CD4-positive, alpha-beta T cell (primary cell): ENCODE results near the gene ZNF175. TPM values are rescaled to one million over a fixed set of nuclear protein-coding genes. Genes with fewer than 3 reads are reported as not detected.

Source experiments
- ATAC-seq: fragments of 200-7000 bp; cut with Tn5 transposase; one replicate; pipeline ENCODE4 v1.10.0; 2022; ENCODE audit warnings: mild to moderate bottlenecking; ENCODE audit not compliant: poor library complexity
- CTCF ChIA-PET: fragments of 350-600 bp; sonication (Branson Sonifier 250); formaldehyde crosslinking; loops from one replicate; lab custom pipeline; 2021; ENCODE audit warnings: antibody characterized with exemption, inconsistent platforms; lab: Charles Lee
- POLR2A ChIA-PET: fragments of 350-600 bp; sonication (Branson Sonifier 250); formaldehyde crosslinking; loops from one replicate; lab custom pipeline; 2021; ENCODE audit warnings: antibody characterized with exemption, inconsistent platforms; lab: Charles Lee
- DNase-seq, 14 experiments: peaks; one replicate each; pipeline ENCODE4 v3.0.0-alpha.2; 2013 to 2020; ENCODE audit warnings: mixed read lengths in 2 of 14
- H3K27ac ChIP-seq, 2 donors: one replicate each; pipeline versions ENCODE4 v1.5.1 to v1.7.0; 2013; ENCODE audit warnings: low read length in 2 of 2, low read depth in 1 of 2, mild to moderate bottlenecking in 1 of 2
- H3K27me3 ChIP-seq, 2 experiments: 1 replicate in 1 of 2; 2 replicates in 1 of 2; pipeline versions ENCODE4 v1.6.1 to v1.7.0; 2013; ENCODE audit warnings: low read length in 2 of 2, control low read depth in 1 of 2, mild to moderate bottlenecking in 1 of 2, moderate library complexity in 1 of 2; ENCODE audit not compliant: insufficient read depth in 2 of 2, control insufficient read depth in 1 of 2
- H3K36me3 ChIP-seq: one replicate; pipeline ENCODE4 v1.6.1; 2013; ENCODE audit warnings: low read length, control low read depth; ENCODE audit not compliant: insufficient read depth
- H3K4me1 ChIP-seq: one replicate; pipeline ENCODE4 v1.6.1; 2013; ENCODE audit warnings: low read length, control low read depth; ENCODE audit not compliant: insufficient read depth
- H3K4me3 ChIP-seq: one replicate; pipeline ENCODE4 v1.5.1; 2013; ENCODE audit warnings: mild to moderate bottlenecking, low read length, moderate library complexity
- H3K9me3 ChIP-seq, 2 experiments: 1 replicate in 1 of 2; 2 replicates in 1 of 2; pipeline versions ENCODE4 v1.6.1 to v1.7.0; 2013; ENCODE audit warnings: low read length in 2 of 2, mild to moderate bottlenecking in 2 of 2, control low read depth in 1 of 2, moderate library complexity in 1 of 2; ENCODE audit not compliant: control insufficient read depth in 1 of 2, insufficient read depth in 1 of 2
- H3K27ac Mint-ChIP-seq: one replicate; pipeline ENCODE4 v1.8.0; 2020; ENCODE audit warnings: mixed read lengths
- H3K27me3 Mint-ChIP-seq: one replicate; pipeline ENCODE4 v1.8.0; 2021; ENCODE audit warnings: mixed read lengths
- H3K36me3 Mint-ChIP-seq: one replicate; pipeline ENCODE4 v1.8.0; 2021; ENCODE audit warnings: low read depth, mixed read lengths
- H3K4me1 Mint-ChIP-seq: one replicate; pipeline ENCODE4 v1.8.0; 2021; ENCODE audit warnings: low read depth, mixed read lengths
- H3K4me3 Mint-ChIP-seq: one replicate; pipeline ENCODE4 v1.8.0; 2020; ENCODE audit warnings: mild to moderate bottlenecking, mixed read lengths
- H3K9me3 Mint-ChIP-seq: one replicate; pipeline ENCODE4 v1.8.0; 2020; ENCODE audit warnings: mixed read lengths
- intact Hi-C, 2 experiments: fragments of 100-400 bp; cut with DNase I in 1 of 2; cut with micrococcal nuclease in 1 of 2; formaldehyde crosslinking; loops; one replicate each; pipeline versions ENCODE4 v1.15.1 to v1.9.0; 2023 to 2025; cut with DNase I, micrococcal nuclease
- total RNA-seq, 174 experiments: library from RNA in 2 of 174; stranded (reverse) in 2 of 174; gene quantifications; one replicate each; pipeline ENCODE4 v1.2.3 and lab custom pipeline; 2021 to 2026
- TF ChIP-seq, protein P1 (sequence below): fragments of 200-600 bp; IDR thresholded peaks from one replicate; pipeline ENCODE4 v1.8.0; 2022; ENCODE audit warnings: antibody characterized with exemption, mild to moderate bottlenecking

The ZNF175 gene
- total RNA-seq, 2 experiments from 2014 or later: 1.1 to 1.9 TPM

DNA sequence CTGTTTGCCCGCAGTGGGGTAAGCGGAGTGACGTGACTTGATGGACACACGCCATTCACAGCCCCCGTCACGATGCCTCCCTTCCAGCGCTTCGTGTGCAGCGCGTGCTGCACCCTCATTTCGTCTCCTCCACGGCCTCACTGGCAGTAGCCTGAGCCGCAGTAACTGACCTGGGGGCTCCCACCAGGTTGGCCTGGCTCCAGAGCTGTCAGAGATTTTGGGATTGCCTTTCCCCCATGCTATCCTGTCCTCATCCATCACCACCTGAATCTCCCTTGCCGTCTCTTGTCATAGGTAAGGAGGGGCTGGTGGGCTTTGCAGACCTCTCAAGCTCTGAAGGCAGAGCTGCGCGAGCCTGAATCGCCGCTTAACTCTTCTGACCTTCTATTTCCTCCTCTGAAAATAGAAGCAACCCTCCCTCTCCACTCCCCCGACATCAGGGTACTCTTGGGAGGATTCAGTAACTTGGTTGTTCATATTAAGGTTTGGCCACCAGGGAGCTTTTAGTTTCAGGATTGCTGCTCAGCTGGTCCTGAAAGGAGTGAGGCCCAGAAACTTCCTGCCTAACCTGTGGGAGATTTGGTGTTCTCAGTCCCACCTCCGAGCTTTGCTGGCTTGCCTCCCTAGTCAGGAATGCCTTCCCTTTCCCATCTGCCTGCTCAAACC is 31.2 kb downstream of the ZNF175 start:
- no peak for DNase-seq
- Mint-ChIP-seq H3K27me3 (peaks cover 69% of the 10 kb centered on the region), H3K4me1 (no peaks in the 10 kb centered on the region), H3K9me3 (peaks cover 1% of the 10 kb centered on the region), H3K27ac (no peak overlapping the region), H3K36me3 (no peaks in the 10 kb centered on the region), H3K4me3 (no peak overlapping the region)
- POLR2A ChIA-PET: no interaction called here
- Histone ChIP-seq H3K27ac (no peak overlapping the region), H3K4me1 (peaks cover 4% of the 10 kb centered on the region), H3K36me3 (no peaks in the 10 kb centered on the region), H3K27me3 (peaks cover 20 to 32% of the 10 kb centered on the region in 2 experiments), H3K4me3 (no peak overlapping the region), H3K9me3 (peaks cover 0 to 23% of the 10 kb centered on the region in 2 experiments)
- ATAC-seq: no peak
- TF ChIP-seq, protein P1, sequence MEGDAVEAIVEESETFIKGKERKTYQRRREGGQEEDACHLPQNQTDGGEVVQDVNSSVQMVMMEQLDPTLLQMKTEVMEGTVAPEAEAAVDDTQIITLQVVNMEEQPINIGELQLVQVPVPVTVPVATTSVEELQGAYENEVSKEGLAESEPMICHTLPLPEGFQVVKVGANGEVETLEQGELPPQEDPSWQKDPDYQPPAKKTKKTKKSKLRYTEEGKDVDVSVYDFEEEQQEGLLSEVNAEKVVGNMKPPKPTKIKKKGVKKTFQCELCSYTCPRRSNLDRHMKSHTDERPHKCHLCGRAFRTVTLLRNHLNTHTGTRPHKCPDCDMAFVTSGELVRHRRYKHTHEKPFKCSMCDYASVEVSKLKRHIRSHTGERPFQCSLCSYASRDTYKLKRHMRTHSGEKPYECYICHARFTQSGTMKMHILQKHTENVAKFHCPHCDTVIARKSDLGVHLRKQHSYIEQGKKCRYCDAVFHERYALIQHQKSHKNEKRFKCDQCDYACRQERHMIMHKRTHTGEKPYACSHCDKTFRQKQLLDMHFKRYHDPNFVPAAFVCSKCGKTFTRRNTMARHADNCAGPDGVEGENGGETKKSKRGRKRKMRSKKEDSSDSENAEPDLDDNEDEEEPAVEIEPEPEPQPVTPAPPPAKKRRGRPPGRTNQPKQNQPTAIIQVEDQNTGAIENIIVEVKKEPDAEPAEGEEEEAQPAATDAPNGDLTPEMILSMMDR: no peak
- intact Hi-C loops: no loop called here
- CTCF ChIA-PET: no interaction called here

DNA sequence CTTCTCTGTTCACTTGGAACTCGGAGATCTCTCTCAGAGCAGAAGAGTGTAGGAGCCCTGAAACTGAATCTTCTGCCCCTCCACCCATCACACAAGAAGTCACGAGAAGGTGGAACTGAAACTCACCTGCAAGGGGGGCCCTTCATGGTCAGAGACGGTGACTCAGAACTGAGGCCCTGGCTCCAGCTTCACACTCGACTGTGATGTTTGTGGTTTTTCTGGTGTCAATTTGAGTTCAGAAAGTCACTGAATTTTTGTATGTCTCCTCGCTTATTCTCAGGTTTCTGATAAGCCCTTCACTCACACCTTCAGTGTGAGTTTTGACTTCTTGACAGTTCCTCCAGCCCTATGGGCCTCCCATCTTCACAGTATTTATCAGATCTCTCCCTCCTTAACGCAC is 36.0 kb downstream of the ZNF175 start:
- Histone ChIP-seq H3K4me3 (no peak overlapping the region), H3K27me3 (peaks cover 6 to 8% of the 10 kb centered on the region in 2 experiments), H3K36me3 (no peaks in the 10 kb centered on the region), H3K4me1 (no peaks in the 10 kb centered on the region), H3K9me3 (peaks cover 0 to 8% of the 10 kb centered on the region in 2 experiments), H3K27ac (no peak overlapping the region)
- Mint-ChIP-seq H3K4me1 (no peaks in the 10 kb centered on the region), H3K27me3 (peaks cover 62% of the 10 kb centered on the region), H3K27ac (no peak overlapping the region), H3K36me3 (no peaks in the 10 kb centered on the region), H3K4me3 (no peak overlapping the region), H3K9me3 (peaks cover 10% of the 10 kb centered on the region)
- no peak for ATAC-seq
- peak in 2 of 14 experiments; percentile 19 to 31 for DNase-seq
- intact Hi-C loops: no loop called here
- CTCF ChIA-PET: no interaction called here
- TF ChIP-seq, protein P1: no peak
- POLR2A ChIA-PET: no interaction called here

DNA sequence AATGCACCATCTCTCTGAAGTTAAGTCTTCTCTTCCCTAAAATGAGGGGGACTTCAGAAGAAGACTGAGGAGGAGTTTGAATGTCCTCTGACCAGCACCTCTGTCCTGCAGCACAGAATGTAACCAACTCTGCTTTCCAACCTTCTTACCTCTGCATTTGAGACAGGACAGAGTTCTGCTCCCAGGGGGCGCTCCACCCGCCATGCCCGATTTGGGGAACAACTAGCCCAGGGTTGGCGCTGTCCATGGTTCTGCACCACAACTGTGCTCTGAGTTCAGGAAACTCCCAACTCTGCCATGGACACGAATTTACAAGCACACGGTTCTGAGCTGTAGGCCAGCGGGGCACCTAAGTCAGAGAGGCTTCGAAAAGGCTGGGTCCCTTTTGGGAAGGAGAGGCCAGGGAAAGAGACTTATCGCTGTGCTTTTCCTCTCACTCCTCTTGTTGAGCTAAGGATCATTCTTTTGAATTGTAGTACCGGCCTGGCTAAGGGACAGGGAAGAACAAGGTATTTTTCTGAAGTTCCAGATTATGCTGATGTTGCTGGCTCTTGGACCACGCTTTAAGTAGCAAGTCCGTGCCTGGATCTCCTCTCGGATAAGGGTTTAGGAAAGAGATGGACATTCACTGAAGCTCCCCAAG is 37.0 kb downstream of the ZNF175 start:
- DNase-seq (peak in 13 of 14 experiments; percentile 23 to 79 (median 43)), ATAC-seq (no peak)
- no peaks in the 10 kb centered on the region for H3K4me1 Mint-ChIP-seq
- ChIA-PET CTCF (no interaction called here), POLR2A (no interaction called here)
- no peak overlapping the region for H3K27ac ChIP-seq
- TF ChIP-seq, protein P1: peak; percentile 28
- peaks cover 5 to 9% of the 10 kb centered on the region in 2 experiments for H3K9me3 ChIP-seq
- no peak overlapping the region for H3K27ac Mint-ChIP-seq
- H3K27me3 ChIP-seq: peaks cover 8 to 15% of the 10 kb centered on the region in 2 experiments
- peaks cover 62% of the 10 kb centered on the region for H3K27me3 Mint-ChIP-seq
- no peaks in the 10 kb centered on the region for H3K36me3 ChIP-seq
- intact Hi-C loops: no loop called here
- peaks cover 17% of the 10 kb centered on the region for H3K9me3 Mint-ChIP-seq
- H3K4me1 ChIP-seq: no peaks in the 10 kb centered on the region
- H3K36me3 Mint-ChIP-seq: no peaks in the 10 kb centered on the region
- no peak overlapping the region for H3K4me3 Mint-ChIP-seq
- no peak overlapping the region for H3K4me3 ChIP-seq
